Right lobe of liver (tissue), 4 donors: Measurements from ENCODE around the gene GALNT14.

Experiments
- POLR2A ChIP-seq: fragments of 450-650 bp; IDR thresholded peaks from one replicate; pipeline ENCODE4 v1.6.1; 2017; ENCODE audit warnings: antibody characterized with exemption, mild to moderate bottlenecking
- TF ChIP-seq, protein P1 (sequence below), 4 donors: fragments of 200-600 bp in 3 of 4; fragments of 450-650 bp in 1 of 4; IDR thresholded peaks; one replicate each; pipeline versions ENCODE4 v1.5.1 to v1.8.0; 2016 to 2022; ENCODE audit warnings: antibody characterized with exemption in 4 of 4, mild to moderate bottlenecking in 2 of 4
- donor health status: DM: no; HTN: no; CAD: no.
- donor health status: DM: no; HTN: no; CAD: no.
- donor health status: DM: no; HTN: yes; CAD: no.

DNA sequence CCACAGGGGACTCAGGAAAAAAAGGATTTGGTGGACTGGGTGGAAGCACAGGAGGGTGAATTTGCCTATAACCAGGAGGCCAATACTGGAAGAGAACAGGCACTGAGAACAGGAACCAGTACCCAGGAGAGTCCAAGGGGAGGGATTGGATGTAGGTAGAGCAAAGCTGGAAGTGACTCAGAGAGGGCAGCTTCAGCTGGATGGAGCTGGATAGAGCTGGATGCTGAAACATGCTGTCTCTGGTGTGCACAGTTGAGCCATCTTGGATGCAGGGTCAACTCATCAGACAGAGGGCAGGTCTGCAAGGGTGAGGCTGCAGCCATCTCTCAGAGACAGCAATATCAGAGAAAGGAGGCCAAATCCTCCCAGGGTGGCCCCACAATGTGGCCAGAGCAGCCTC is 134.0 kb downstream of the GALNT14 start:
- TF ChIP-seq, protein P1, sequence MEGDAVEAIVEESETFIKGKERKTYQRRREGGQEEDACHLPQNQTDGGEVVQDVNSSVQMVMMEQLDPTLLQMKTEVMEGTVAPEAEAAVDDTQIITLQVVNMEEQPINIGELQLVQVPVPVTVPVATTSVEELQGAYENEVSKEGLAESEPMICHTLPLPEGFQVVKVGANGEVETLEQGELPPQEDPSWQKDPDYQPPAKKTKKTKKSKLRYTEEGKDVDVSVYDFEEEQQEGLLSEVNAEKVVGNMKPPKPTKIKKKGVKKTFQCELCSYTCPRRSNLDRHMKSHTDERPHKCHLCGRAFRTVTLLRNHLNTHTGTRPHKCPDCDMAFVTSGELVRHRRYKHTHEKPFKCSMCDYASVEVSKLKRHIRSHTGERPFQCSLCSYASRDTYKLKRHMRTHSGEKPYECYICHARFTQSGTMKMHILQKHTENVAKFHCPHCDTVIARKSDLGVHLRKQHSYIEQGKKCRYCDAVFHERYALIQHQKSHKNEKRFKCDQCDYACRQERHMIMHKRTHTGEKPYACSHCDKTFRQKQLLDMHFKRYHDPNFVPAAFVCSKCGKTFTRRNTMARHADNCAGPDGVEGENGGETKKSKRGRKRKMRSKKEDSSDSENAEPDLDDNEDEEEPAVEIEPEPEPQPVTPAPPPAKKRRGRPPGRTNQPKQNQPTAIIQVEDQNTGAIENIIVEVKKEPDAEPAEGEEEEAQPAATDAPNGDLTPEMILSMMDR (IDR thresholded peaks at IDR 0.05): no peak
- no peak for TF ChIP-seq POLR2A
